ENCODE measurements around the gene OR10G7.

The OR10G7 gene

GRCh38 chr11:124079631-124080326 is 38.7 kb upstream of the OR10G7 start:
- no peaks in the 10 kb centered on the region for H3K4me1 ChIP-seq (ENCODE audit: insufficient read depth, low read length, poor library complexity, severe bottlenecking)

GRCh38 chr11:124078591-124078990 is 37.5 kb upstream of the OR10G7 start:
- Histone ChIP-seq H3K27me3 (ENCODE audit: insufficient read depth, low read length, poor library complexity, severe bottlenecking) (no peaks in the 10 kb centered on the region), H3K9me3 (ENCODE audit: insufficient read depth, low read depth, low read length) (no peaks in the 10 kb centered on the region), H3F3A (ENCODE audit: low read depth) (no peaks in the 10 kb centered on the region), H2AFZ (ENCODE audit: low read length) (no peak overlapping the region), H3K4me1 (ENCODE audit: insufficient read depth, low read length, poor library complexity, severe bottlenecking) (no peaks in the 10 kb centered on the region), H3K4me2 (ENCODE audit: low read depth, low read length, poor library complexity, severe bottlenecking) (no peak overlapping the region), H3K4me3 (ENCODE audit: low read length, poor library complexity, severe bottlenecking) (no peak overlapping the region), H3K9me2 (replicated peaks; ENCODE audit: low read depth, low read length) (no peaks in the 10 kb centered on the region), H3K36me3 (ENCODE audit: insufficient read depth, low read length) (no peaks in the 10 kb centered on the region), H3K79me2 (ENCODE audit: insufficient read depth, low read length) (no peaks in the 10 kb centered on the region), H4K20me1 (ENCODE audit: insufficient read depth, low read length, poor library complexity, severe bottlenecking) (no peaks in the 10 kb centered on the region), H3K9ac (ENCODE audit: low read depth, low read length, poor library complexity, severe bottlenecking) (no peak overlapping the region)
- TF ChIP-seq EZH2phosphoT487 (IDR thresholded peaks at IDR 0.05; ENCODE audit: borderline replicate concordance) (no peak), CTCF (conservative IDR thresholded peaks at IDR 0.05; ENCODE audit: low read length) (no peak)

More at GRCh38 chr11:124079631-124080326, 38.7 kb upstream of the OR10G7 start:
- no peaks in the 10 kb centered on the region for H4K20me1 ChIP-seq (ENCODE audit: insufficient read depth, low read length, poor library complexity, severe bottlenecking)
- no peaks in the 10 kb centered on the region for H3K9me3 ChIP-seq (ENCODE audit: insufficient read depth, low read depth, low read length)
- no peaks in the 10 kb centered on the region for H3K79me2 ChIP-seq (ENCODE audit: insufficient read depth, low read length)
- H3K4me3 ChIP-seq (ENCODE audit: low read length, poor library complexity, severe bottlenecking): no peak overlapping the region
- H3K27me3 ChIP-seq (ENCODE audit: insufficient read depth, low read length, poor library complexity, severe bottlenecking): no peaks in the 10 kb centered on the region
- no peak overlapping the region for H3K9ac ChIP-seq (ENCODE audit: low read depth, low read length, poor library complexity, severe bottlenecking)
- H3F3A ChIP-seq (ENCODE audit: low read depth): no peaks in the 10 kb centered on the region
- H3K9me2 ChIP-seq (replicated peaks; ENCODE audit: low read depth, low read length): no peaks in the 10 kb centered on the region
- no peak overlapping the region for H3K4me2 ChIP-seq (ENCODE audit: low read depth, low read length, poor library complexity, severe bottlenecking)
- no peak for TF ChIP-seq EZH2phosphoT487 (IDR thresholded peaks at IDR 0.05; ENCODE audit: borderline replicate concordance)
- no peak for TF ChIP-seq CTCF (conservative IDR thresholded peaks at IDR 0.05; ENCODE audit: low read length)
- no peaks in the 10 kb centered on the region for H3K36me3 ChIP-seq (ENCODE audit: insufficient read depth, low read length)
- H2AFZ ChIP-seq (ENCODE audit: low read length): no peak overlapping the region

DNA sequence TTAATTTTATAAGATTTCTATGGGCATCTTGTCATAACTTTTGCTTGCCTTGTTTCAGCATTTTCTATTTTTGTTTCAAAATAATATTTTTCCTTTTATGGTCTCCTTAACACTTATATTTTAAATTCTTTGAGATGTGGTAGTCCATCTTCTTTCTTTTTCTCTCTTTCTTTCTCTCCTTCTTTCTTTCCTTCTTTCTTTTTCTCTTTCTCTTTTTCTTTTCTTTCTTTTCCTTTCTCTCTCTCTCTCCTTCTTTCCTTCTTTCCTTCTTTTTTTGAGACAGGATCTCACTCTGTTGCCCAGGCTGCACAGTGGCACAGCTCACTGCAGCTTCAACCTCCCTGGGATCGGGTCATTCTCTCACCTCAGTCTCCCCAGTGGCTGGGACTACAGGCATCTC is 36.1 kb upstream of the OR10G7 start:
- H3K27me3 ChIP-seq (ENCODE audit: insufficient read depth, low read length, poor library complexity, severe bottlenecking): no peaks in the 10 kb centered on the region
- H3K36me3 ChIP-seq (ENCODE audit: insufficient read depth, low read length): no peaks in the 10 kb centered on the region
- no peaks in the 10 kb centered on the region for H3K79me2 ChIP-seq (ENCODE audit: insufficient read depth, low read length)
- no peaks in the 10 kb centered on the region for H3K9me3 ChIP-seq (ENCODE audit: insufficient read depth, low read depth, low read length)
- H2AFZ ChIP-seq (ENCODE audit: low read length): no peak overlapping the region
- no peaks in the 10 kb centered on the region for H4K20me1 ChIP-seq (ENCODE audit: insufficient read depth, low read length, poor library complexity, severe bottlenecking)
- no peak overlapping the region for H3K4me3 ChIP-seq (ENCODE audit: low read length, poor library complexity, severe bottlenecking)
- no peak overlapping the region for H3K9ac ChIP-seq (ENCODE audit: low read depth, low read length, poor library complexity, severe bottlenecking)
- TF ChIP-seq CTCF (conservative IDR thresholded peaks at IDR 0.05; ENCODE audit: low read length): no peak
- TF ChIP-seq EZH2phosphoT487 (IDR thresholded peaks at IDR 0.05; ENCODE audit: borderline replicate concordance): no peak
- H3F3A ChIP-seq (ENCODE audit: low read depth): no peaks in the 10 kb centered on the region
- H3K4me2 ChIP-seq (ENCODE audit: low read depth, low read length, poor library complexity, severe bottlenecking): no peak overlapping the region
- H3K4me1 ChIP-seq (ENCODE audit: insufficient read depth, low read length, poor library complexity, severe bottlenecking): no peaks in the 10 kb centered on the region
- no peaks in the 10 kb centered on the region for H3K9me2 ChIP-seq (replicated peaks; ENCODE audit: low read depth, low read length)

All from Loucy (cell line).